K562 (cell line): ENCODE data around the gene CPLX3. TPM values are rescaled to one million over a fixed set of nuclear protein-coding genes. Genes with fewer than 3 reads are reported as not detected.

Source experiments
- CTCFL ChIP-seq: IDR thresholded peaks from 2 replicates; pipeline ENCODE4 v1.6.1; 2011; ENCODE audit warnings: borderline replicate concordance, low read depth, mild to moderate bottlenecking, moderate library complexity, low read length; ENCODE audit not compliant: insufficient read depth, poor library complexity, severe bottlenecking
- DNMT1 ChIP-seq: fragments of 450-650 bp; IDR thresholded peaks from 2 replicates; pipeline ENCODE4 v1.6.1; 2016; ENCODE audit warnings: antibody characterized with exemption, mild to moderate bottlenecking
- ETS1 ChIP-seq: conservative IDR thresholded peaks from 2 replicates; pipeline ENCODE4 v1.6.1; 2011; ENCODE audit warnings: low read depth, mild to moderate bottlenecking, low read length; ENCODE audit not compliant: control insufficient read depth
- HMGN3 ChIP-seq: IDR thresholded peaks from 2 replicates; pipeline ENCODE4 v1.6.1; 2011; ENCODE audit warnings: borderline replicate concordance, low read depth, mild to moderate bottlenecking, mixed read lengths, low read length; ENCODE audit not compliant: insufficient read length; ENCODE audit errors: extremely low read depth
- NFIX ChIP-seq: fragments of 250-450 bp; sonication (Bioruptor Pico); IDR thresholded peaks from 2 replicates; pipeline ENCODE4 v1.4.0; 2020; ENCODE audit warnings: low read depth, mild to moderate bottlenecking, moderate library complexity
- NR2C2 ChIP-seq, 2 experiments: fragments of 200-800 bp in 1 of 2; sonication (Bioruptor generic) in 1 of 2; sonication (generic) in 1 of 2; formaldehyde crosslinking in 1 of 2; IDR thresholded peaks; 2 replicates each; pipeline versions ENCODE4 v1.6.1 to v1.8.0; 2016 to 2022; ENCODE audit warnings: mild to moderate bottlenecking in 1 of 2, missing compliant biosample characterization in 1 of 2, missing genetic modification characterization in 1 of 2, missing genetic modification reagents in 1 of 2
- NR3C1 ChIP-seq: sonication (generic); formaldehyde crosslinking; IDR thresholded peaks from 2 replicates; pipeline ENCODE4 v1.8.1; 2022; ENCODE audit warnings: missing genetic modification reagents
- SIX5 ChIP-seq, 2 experiments: IDR thresholded peaks; 2 replicates each; pipeline ENCODE4 v1.6.1; 2011; ENCODE audit warnings: low read length in 2 of 2, borderline replicate concordance in 1 of 2, low read depth in 1 of 2, mild to moderate bottlenecking in 1 of 2, moderate library complexity in 1 of 2; ENCODE audit not compliant: insufficient read depth in 1 of 2
- THRB ChIP-seq: fragments of 450-650 bp; formaldehyde crosslinking; conservative IDR thresholded peaks from 2 replicates; pipeline ENCODE4 v1.4.0; 2022; ENCODE audit warnings: mild to moderate bottlenecking, missing genetic modification characterization
- U2AF1 ChIP-seq: fragments of 200-400 bp; formaldehyde crosslinking; optimal IDR thresholded peaks from 2 replicates; pipeline ENCODE3; 2017; ENCODE audit warnings: mild to moderate bottlenecking, low read depth, low read length, moderate library complexity
- ZNF239 ChIP-seq: fragments of 250-450 bp; sonication (Bioruptor Pico); IDR thresholded peaks from 2 replicates; pipeline ENCODE4 v1.4.0; 2020; ENCODE audit warnings: mild to moderate bottlenecking
- ZZZ3 ChIP-seq: fragments of 450-650 bp; IDR thresholded peaks from 2 replicates; pipeline ENCODE4 v1.6.1; 2016; ENCODE audit warnings: antibody characterized with exemption, mild to moderate bottlenecking, moderate library complexity
- polyA plus RNA-seq, 8 experiments: library from polyadenylated mRNA; depleted of rRNA in 4 of 8; stranded (reverse) in 5 of 8; unstranded in 3 of 8; fragments of >200 nt; fragmentation: Nextera tagmentation in 2 of 8; fragmentation: Illumina TruSeq in 1 of 8; extraction: Ambion mirVana in 2 of 8; extraction: Trizol in 1 of 8; gene quantifications; 2 replicates each; pipeline versions ENCODE4 v1.2.1 to v1.2.3, GENCODE V29; 2011 to 2014; ENCODE audit warnings: inconsistent platforms in 1 of 8, missing spikeins in 1 of 8
- total RNA-seq, 7 experiments: library from RNA; depleted of rRNA in 6 of 7; stranded (reverse); fragments of >200 nt in 6 of 7; fragmentation: Illumina TruSeq in 2 of 7; extraction: Trizol in 2 of 7; gene quantifications; 2 replicates each; pipeline versions ENCODE4 v1.2.1 to v1.2.3, GENCODE V29; 2011 to 2021; ENCODE audit warnings: low replicate concordance in 1 of 7

The CPLX3 gene
- total and polyA plus RNA-seq, 9 of the 15 experiments (the other 6 are each of a cell fraction or from before 2014, with no cell fraction given) = not detected

- no peak for TF ChIP-seq U2AF1
- no peak for TF ChIP-seq ZZZ3
- TF ChIP-seq HMGN3 = peak; percentile 74
- peak; percentile 77 for TF ChIP-seq CTCFL
- TF ChIP-seq NR3C1 (CRISPR knock-in tag) = no peak
- no peak for TF ChIP-seq SIX5 (IDR thresholded peaks at IDR 0.05; ENCODE audit: borderline replicate concordance in 1 of 2, insufficient read depth in 1 of 2, low read depth in 1 of 2, low read length in 2 of 2)
- peak; percentile 45; the same call in 1 of the 2 replicates for TF ChIP-seq ETS1
- TF ChIP-seq NFIX (CRISPR knock-in tag) = no peak
- no peak for TF ChIP-seq THRB (CRISPR knock-in tag)
- no peak for TF ChIP-seq NR2C2 (CRISPR knock-in tag; IDR thresholded peaks at IDR 0.05)
- TF ChIP-seq NR2C2 (tag; IDR thresholded peaks at IDR 0.05) = peak; percentile 3; the same call in 1 of the 2 replicates
- TF ChIP-seq ZNF239 (CRISPR knock-in tag) = no peak
- no peak for TF ChIP-seq DNMT1
These were observed 44.8 kb upstream of the CPLX3 start, which contains the start of gene CSK (continued) for GRCh38 chr15:74781431-74782258.
